T-helper 2 cell treated with Interferon-gamma antibody and Interleukin-4, amounts not matched to agents 5 μg/mL and 100 μg/mL, for 36 hours (primary cell): ENCODE measurements around the gene CLIP1.
"Not testable (repeated sequence)": the region's sequence is repeated elsewhere in the genome, so short reads cannot be mapped to it uniquely, and the experiment has no call there.

Experiments
- DNase-seq: peaks from one replicate; pipeline ENCODE4 v3.0.0; 2021; ENCODE audit warnings: low spot score
- H3K27ac Mint-ChIP-seq: one replicate; pipeline ENCODE4 v1.8.0; 2021; ENCODE audit warnings: mild to moderate bottlenecking, mixed read lengths
- H3K27me3 Mint-ChIP-seq: one replicate; pipeline ENCODE4 v1.8.0; 2021; ENCODE audit warnings: low read depth, mixed read lengths
- H3K36me3 Mint-ChIP-seq: one replicate; pipeline ENCODE4 v1.8.0; 2021; ENCODE audit warnings: low read depth, mixed read lengths
- H3K4me1 Mint-ChIP-seq: one replicate; pipeline ENCODE4 v1.8.0; 2021; ENCODE audit warnings: low read depth, mixed read lengths
- H3K4me3 Mint-ChIP-seq: one replicate; pipeline ENCODE4 v1.8.0; 2022; ENCODE audit warnings: mild to moderate bottlenecking, moderate library complexity, mixed read lengths
- H3K9me3 Mint-ChIP-seq: one replicate; pipeline ENCODE4 v1.8.0; 2021; ENCODE audit warnings: mixed read lengths

The CLIP1 gene

GRCh38 chr12:122397981-122398380, 24.5 kb downstream of the CLIP1 start:
- DNase-seq, H3K9me3 Mint-ChIP-seq, H3K27me3 Mint-ChIP-seq, H3K27ac Mint-ChIP-seq, H3K4me3 Mint-ChIP-seq: not testable (repeated sequence)
- H3K4me1 Mint-ChIP-seq = peaks cover 26% of the 10 kb centered on the region
- H3K36me3 Mint-ChIP-seq = peaks cover 11% of the 10 kb centered on the region

DNA sequence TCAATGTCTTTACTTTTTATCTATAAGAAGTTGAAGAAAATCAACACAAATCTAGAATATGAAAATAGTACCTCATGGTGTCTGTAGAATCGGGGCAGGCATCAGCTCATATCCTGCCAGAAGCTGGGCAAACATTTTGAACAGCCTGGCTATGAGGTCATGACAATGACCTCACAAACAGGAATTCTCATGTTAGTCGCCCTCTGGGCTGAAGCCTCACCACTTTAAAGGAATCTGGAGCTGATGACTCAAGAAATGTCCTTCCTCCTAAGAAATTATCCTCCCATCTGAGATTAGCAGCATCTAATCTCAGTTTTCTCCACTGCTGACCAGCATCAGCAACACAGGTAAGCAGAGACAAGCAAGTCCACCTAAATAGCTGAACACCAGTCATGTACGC, 27.1 kb downstream of the CLIP1 start:
- Mint-ChIP-seq H3K27ac (no peak overlapping the region), H3K27me3 (no peaks in the 10 kb centered on the region), H3K36me3 (peaks cover 8% of the 10 kb centered on the region), H3K4me1 (peaks cover 20% of the 10 kb centered on the region), H3K4me3 (no peak overlapping the region), H3K9me3 (no peaks in the 10 kb centered on the region)
- DNase-seq = no peak

- peaks cover 14% of the 10 kb centered on the region for H3K4me1 Mint-ChIP-seq
These were observed 27.8 kb downstream of the CLIP1 start for GRCh38 chr12:122394626-122395194.

DNA sequence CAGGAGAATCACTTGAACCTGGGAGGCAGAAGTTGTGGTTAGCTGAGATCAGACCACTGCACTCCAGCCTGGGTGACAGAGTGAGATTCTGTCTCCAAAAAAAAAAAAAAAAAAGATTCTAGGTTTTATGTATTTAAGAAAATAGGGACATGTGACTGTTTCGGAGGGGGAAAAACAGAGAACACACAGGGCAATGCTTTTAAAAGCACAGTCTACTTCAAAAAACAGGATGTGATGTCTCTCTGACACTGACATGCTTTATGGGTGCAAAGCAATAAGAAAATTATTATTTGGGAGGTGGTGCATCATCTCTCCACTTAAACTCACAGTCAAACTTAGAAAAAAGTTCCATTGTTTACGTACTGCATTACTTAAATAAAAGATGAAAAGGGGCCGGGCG, 28.7 kb downstream of the CLIP1 start:
- H3K36me3 Mint-ChIP-seq = peaks cover 3% of the 10 kb centered on the region
- no peaks in the 10 kb centered on the region for H3K27me3 Mint-ChIP-seq
- H3K27ac Mint-ChIP-seq = peak overlapping the region; percentile 31
- H3K4me1 Mint-ChIP-seq = peaks cover 5% of the 10 kb centered on the region
- DNase-seq = no peak
- H3K4me3 Mint-ChIP-seq = no peak overlapping the region
- no peaks in the 10 kb centered on the region for H3K9me3 Mint-ChIP-seq

More at GRCh38 chr12:122394626-122395194, 27.8 kb downstream of the CLIP1 start:
- H3K4me3 Mint-ChIP-seq = no peak overlapping the region
- H3K36me3 Mint-ChIP-seq = peaks cover 7% of the 10 kb centered on the region
- H3K27me3 Mint-ChIP-seq = no peaks in the 10 kb centered on the region
- no peak overlapping the region for H3K27ac Mint-ChIP-seq
- no peaks in the 10 kb centered on the region for H3K9me3 Mint-ChIP-seq
- DNase-seq = no peak

- H3K27me3 Mint-ChIP-seq = no peaks in the 10 kb centered on the region
- H3K4me1 Mint-ChIP-seq = peaks cover 4% of the 10 kb centered on the region
- no peak for DNase-seq
- H3K27ac Mint-ChIP-seq = no peak overlapping the region
- no peak overlapping the region for H3K4me3 Mint-ChIP-seq
- no peaks in the 10 kb centered on the region for H3K9me3 Mint-ChIP-seq
- peaks cover 2% of the 10 kb centered on the region for H3K36me3 Mint-ChIP-seq
These were observed 30.1 kb downstream of the CLIP1 start for GRCh38 chr12:122392411-122392810.

- H3K27ac Mint-ChIP-seq = no peak overlapping the region
- H3K4me1 Mint-ChIP-seq = peaks cover 1% of the 10 kb centered on the region
- no peak overlapping the region for H3K4me3 Mint-ChIP-seq
- DNase-seq = no peak
- no peaks in the 10 kb centered on the region for H3K9me3 Mint-ChIP-seq
- no peaks in the 10 kb centered on the region for H3K36me3 Mint-ChIP-seq
- H3K27me3 Mint-ChIP-seq = no peaks in the 10 kb centered on the region
These were observed 32.8 kb downstream of the CLIP1 start for GRCh38 chr12:122389677-122390076.

- Mint-ChIP-seq H3K36me3 (no peaks in the 10 kb centered on the region), H3K4me3 (no peak overlapping the region), H3K9me3 (no peaks in the 10 kb centered on the region), H3K27me3 (no peaks in the 10 kb centered on the region), H3K4me1 (peaks cover 1% of the 10 kb centered on the region), H3K27ac (no peak overlapping the region)
- DNase-seq = no peak
These were observed 34.6 kb downstream of the CLIP1 start for GRCh38 chr12:122387887-122388286.

- DNase-seq = no peak
- H3K4me1 Mint-ChIP-seq = peaks cover 8% of the 10 kb centered on the region
- no peaks in the 10 kb centered on the region for H3K27me3 Mint-ChIP-seq
- H3K4me3 Mint-ChIP-seq = no peak overlapping the region
- H3K27ac Mint-ChIP-seq = no peak overlapping the region
- H3K9me3 Mint-ChIP-seq = no peaks in the 10 kb centered on the region
- peaks cover 4% of the 10 kb centered on the region for H3K36me3 Mint-ChIP-seq
These were observed 37.1 kb downstream of the CLIP1 start for GRCh38 chr12:122385171-122386016.

DNA sequence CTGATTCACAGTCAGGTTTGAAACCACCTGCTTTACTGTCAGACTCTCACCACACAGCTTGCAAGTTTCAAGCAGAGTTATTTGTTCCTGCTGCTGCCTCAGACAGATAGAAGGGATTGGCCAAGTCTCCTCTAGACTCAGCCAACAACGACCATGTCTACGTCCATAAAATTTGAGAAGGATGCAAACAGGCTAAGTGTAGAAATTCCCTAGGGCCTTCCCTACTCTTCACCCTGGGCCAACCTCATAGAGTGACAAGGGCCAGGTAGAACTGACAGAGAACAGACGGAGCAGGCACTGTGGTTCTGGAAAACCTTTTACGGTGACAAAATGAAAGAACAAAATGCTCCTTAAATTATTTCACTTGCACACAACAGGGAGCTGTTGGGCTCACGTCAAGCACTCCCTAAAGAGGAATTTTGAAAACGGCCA, 39.5 kb downstream of the CLIP1 start:
- H3K27ac Mint-ChIP-seq = no peak overlapping the region
- no peak overlapping the region for H3K4me3 Mint-ChIP-seq
- DNase-seq = no peak
- H3K27me3 Mint-ChIP-seq = no peaks in the 10 kb centered on the region
- H3K9me3 Mint-ChIP-seq = no peaks in the 10 kb centered on the region
- peaks cover 8% of the 10 kb centered on the region for H3K4me1 Mint-ChIP-seq
- peaks cover 9% of the 10 kb centered on the region for H3K36me3 Mint-ChIP-seq

DNA sequence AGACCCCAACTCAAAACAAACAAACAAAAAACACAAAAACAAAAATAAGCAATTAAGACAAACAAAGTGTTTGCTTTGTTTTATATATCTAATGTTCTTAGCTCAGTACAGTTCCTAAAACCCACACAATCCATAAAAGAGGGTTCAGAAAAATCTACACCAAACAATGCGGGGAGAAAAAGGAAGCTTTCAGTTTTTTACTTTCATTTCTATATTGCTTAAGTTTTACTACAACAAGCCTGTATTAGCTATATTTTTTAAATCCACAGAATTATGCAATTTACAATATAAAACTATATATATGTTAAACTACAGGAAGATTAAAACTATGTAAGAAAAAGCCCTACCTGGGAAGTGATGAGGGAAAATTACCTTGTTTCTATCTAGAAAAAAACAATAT, 41.4 kb downstream of the CLIP1 start:
- no peak for DNase-seq
- Mint-ChIP-seq H3K27me3 (no peaks in the 10 kb centered on the region), H3K4me3 (no peak overlapping the region), H3K36me3 (peaks cover 18% of the 10 kb centered on the region), H3K9me3 (no peaks in the 10 kb centered on the region), H3K4me1 (peaks cover 8% of the 10 kb centered on the region), H3K27ac (peak overlapping the region; percentile 15)

DNA sequence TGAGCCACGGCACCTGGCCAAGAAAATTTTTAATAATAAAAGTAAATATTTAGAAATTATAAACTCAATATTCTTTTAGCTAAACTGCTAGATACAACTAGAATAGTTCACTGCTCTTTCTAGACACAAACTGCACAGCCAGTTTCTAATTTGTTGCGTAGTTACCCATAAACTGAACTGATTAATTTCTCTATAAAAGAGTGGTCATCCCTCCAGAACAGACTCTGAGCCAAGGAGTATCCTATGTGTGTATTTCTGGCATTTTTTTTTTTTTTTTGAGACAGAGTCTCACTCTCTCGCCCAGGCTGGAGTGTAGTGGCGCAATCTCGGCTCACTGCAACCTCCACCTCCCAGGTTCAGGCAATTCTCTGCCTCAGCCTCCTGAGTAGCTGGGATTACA, 45.7 kb downstream of the CLIP1 start:
- H3K27me3 Mint-ChIP-seq, H3K27ac Mint-ChIP-seq, DNase-seq, H3K9me3 Mint-ChIP-seq, H3K4me3 Mint-ChIP-seq: not testable (repeated sequence)
- Mint-ChIP-seq H3K4me1 (peaks cover 10% of the 10 kb centered on the region), H3K36me3 (peaks cover 27% of the 10 kb centered on the region)

DNA sequence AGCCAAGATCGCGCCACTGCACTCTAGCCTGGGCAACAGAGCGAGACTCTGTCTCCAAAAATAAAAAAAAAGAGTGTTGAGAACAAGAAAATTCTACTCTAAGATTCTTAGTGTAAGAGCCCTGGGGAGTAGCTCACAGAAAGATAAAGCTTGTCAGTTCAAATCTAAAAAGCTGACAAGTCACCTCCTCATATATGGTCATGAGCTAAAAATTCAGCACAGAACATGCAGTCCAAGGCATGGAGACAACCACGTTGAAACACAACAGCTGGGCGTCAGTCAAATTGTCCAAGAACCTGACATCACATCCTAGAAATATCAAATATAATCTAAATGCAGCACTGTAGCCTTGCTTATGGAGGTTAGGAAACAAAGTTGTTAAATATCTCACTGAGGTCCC, 47.8 kb downstream of the CLIP1 start:
- peaks cover 30% of the 10 kb centered on the region for H3K36me3 Mint-ChIP-seq
- peaks cover 7% of the 10 kb centered on the region for H3K4me1 Mint-ChIP-seq
- no peak for DNase-seq
- H3K4me3 Mint-ChIP-seq = no peak overlapping the region
- no peaks in the 10 kb centered on the region for H3K27me3 Mint-ChIP-seq
- H3K27ac Mint-ChIP-seq = no peak overlapping the region
- H3K9me3 Mint-ChIP-seq = no peaks in the 10 kb centered on the region

GRCh38 chr12:122371475-122372045, 50.9 kb downstream of the CLIP1 start:
- H3K36me3 Mint-ChIP-seq = peaks cover 29% of the 10 kb centered on the region
- H3K27me3 Mint-ChIP-seq = no peaks in the 10 kb centered on the region
- no peak for DNase-seq
- H3K4me1 Mint-ChIP-seq = peaks cover 10% of the 10 kb centered on the region
- no peaks in the 10 kb centered on the region for H3K9me3 Mint-ChIP-seq
- no peak overlapping the region for H3K4me3 Mint-ChIP-seq
- peak overlapping the region; percentile 31 for H3K27ac Mint-ChIP-seq

- DNase-seq = no peak
- Mint-ChIP-seq H3K27me3 (no peaks in the 10 kb centered on the region), H3K9me3 (no peaks in the 10 kb centered on the region), H3K4me1 (peaks cover 10% of the 10 kb centered on the region), H3K27ac (no peak overlapping the region), H3K4me3 (no peak overlapping the region), H3K36me3 (peaks cover 29% of the 10 kb centered on the region)
These were observed 54.0 kb downstream of the CLIP1 start for GRCh38 chr12:122368361-122369073.
